ENCODE results near the gene ECI2. TPM values are rescaled to one million over a fixed set of nuclear protein-coding genes. Genes with fewer than 3 reads are reported as not detected.

ECI2 gene
- total and polyA plus RNA-seq, 10 of the 15 experiments (the other 5 are each of a cell fraction or from before 2014, with no cell fraction given) = 38.7 to 129 (median 60.1) TPM

GRCh38 chr6:4169028-4169789 is 33.8 kb upstream of the ECI2 start:
- CTCF ChIA-PET = no interaction called here
- TF ChIP-seq TAF1 (IDR thresholded peaks at IDR 0.05; ENCODE audit: borderline replicate concordance, low read depth, low read length) (no peak), ASH2L (IDR thresholded peaks at IDR 0.05; ENCODE audit: borderline replicate concordance, low read depth) (no peak)
- no peaks in the 10 kb centered on the region for H3K27me3 ChIP-seq (replicated peaks in 1 of 2; ENCODE audit: control insufficient read depth in 2 of 2, insufficient read depth in 2 of 2, low read length in 1 of 2)
- no peak overlapping the region for H3K9ac ChIP-seq (ENCODE audit: control insufficient read depth, insufficient read depth, low read length)
- no peaks in the 10 kb centered on the region for H3K79me2 ChIP-seq (ENCODE audit: control insufficient read depth, insufficient read depth, low read length)
- no peaks in the 10 kb centered on the region for H3K9me3 ChIP-seq (replicated peaks; ENCODE audit: control insufficient read depth, insufficient read depth, low read length)
- RAD21 ChIA-PET (ENCODE audit: unreplicated experiment) = no interaction called here
- SMC1A ChIA-PET (ENCODE audit: uncharacterized antibody, unreplicated experiment) = no interaction called here
- H3K4me2 ChIP-seq (ENCODE audit: control insufficient read depth, insufficient read depth) = no peak overlapping the region
- no peak overlapping the region for H3K27ac ChIP-seq (ENCODE audit: control insufficient read depth, insufficient read depth)
- no peak for DNase-seq (ENCODE audit: low read depth, low spot score)
- no peak overlapping the region for H3K4me3 ChIP-seq
- no TSS peak for BruUV-seq (replicated peaks)
- H2AFZ ChIP-seq (ENCODE audit: control insufficient read depth, low read depth, low read length) = no peak overlapping the region
- POLR2A ChIA-PET = no interaction called here
- H3K36me3 ChIP-seq (ENCODE audit: control insufficient read depth in 2 of 2, insufficient read depth in 2 of 2, low read length in 1 of 2) = no peaks in the 10 kb centered on the region
- intact Hi-C loops (cut with micrococcal nuclease; ENCODE audit: unreplicated experiment) = no loop called here
- no peak for FAIRE-seq
- H3K4me1 ChIP-seq (ENCODE audit: control insufficient read depth, insufficient read depth, low read length) = no peaks in the 10 kb centered on the region
- 23% methylated on average over 8 of the region's 8 CpGs for WGBS (ENCODE audit: insufficient coverage, insufficient replicate concordance, low lambda C conversion rate, missing lambda C conversion rate)
- in situ Hi-C loops (cut with MboI) = no loop called here
- ATAC-seq = no peak
- H4K20me1 ChIP-seq (ENCODE audit: control insufficient read depth, insufficient read depth) = no peaks in the 10 kb centered on the region

DNA sequence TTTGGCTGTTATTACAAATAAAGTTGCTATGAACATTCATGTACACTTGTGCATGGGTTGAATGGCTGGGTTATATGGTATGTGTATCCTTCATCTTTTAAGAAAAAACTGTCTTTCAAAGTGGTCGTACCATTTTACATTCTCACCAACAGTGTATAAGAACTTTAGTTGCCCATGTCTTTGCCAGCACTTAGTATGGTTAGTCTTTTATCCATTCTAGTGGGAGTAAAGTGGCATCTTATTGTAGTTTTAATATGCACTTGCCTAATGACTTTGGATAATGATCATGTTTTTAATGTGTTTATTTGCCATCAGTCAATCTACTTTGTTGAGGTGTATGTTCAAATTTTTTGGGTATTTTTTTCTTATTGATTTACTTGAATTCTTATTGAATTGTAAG is 32.5 kb upstream of the ECI2 start:
- Histone ChIP-seq H3K9me3 (replicated peaks; ENCODE audit: control insufficient read depth, insufficient read depth, low read length) (no peaks in the 10 kb centered on the region), H3K27me3 (replicated peaks in 1 of 2; ENCODE audit: control insufficient read depth in 2 of 2, insufficient read depth in 2 of 2, low read length in 1 of 2) (no peaks in the 10 kb centered on the region; a peak in 1 of 4 replicates), H3K9ac (ENCODE audit: control insufficient read depth, insufficient read depth, low read length) (no peak overlapping the region), H3K79me2 (ENCODE audit: control insufficient read depth, insufficient read depth, low read length) (no peaks in the 10 kb centered on the region), H2AFZ (ENCODE audit: control insufficient read depth, low read depth, low read length) (no peak overlapping the region), H4K20me1 (ENCODE audit: control insufficient read depth, insufficient read depth) (no peaks in the 10 kb centered on the region), H3K4me3 (no peak overlapping the region), H3K36me3 (ENCODE audit: control insufficient read depth in 2 of 2, insufficient read depth in 2 of 2, low read length in 1 of 2) (no peaks in the 10 kb centered on the region), H3K4me2 (ENCODE audit: control insufficient read depth, insufficient read depth) (no peak overlapping the region), H3K27ac (ENCODE audit: control insufficient read depth, insufficient read depth) (no peak overlapping the region), H3K4me1 (ENCODE audit: control insufficient read depth, insufficient read depth, low read length) (no peaks in the 10 kb centered on the region)
- ATAC-seq (no peak), FAIRE-seq (no peak), DNase-seq (ENCODE audit: low read depth, low spot score) (no peak)
- POLR2A ChIA-PET = no interaction called here
- no TSS peak for BruUV-seq (replicated peaks)
- SMC1A ChIA-PET (ENCODE audit: uncharacterized antibody, unreplicated experiment) = no interaction called here
- 13% methylated on average over 1 of the region's 1 CpG for WGBS (ENCODE audit: insufficient coverage, insufficient replicate concordance, low lambda C conversion rate, missing lambda C conversion rate)
- in situ Hi-C loops (cut with MboI) (no loop called here), intact Hi-C loops (cut with micrococcal nuclease; ENCODE audit: unreplicated experiment) (no loop called here)
- CTCF ChIA-PET = no interaction called here
- RAD21 ChIA-PET (ENCODE audit: unreplicated experiment) = no interaction called here
- TF ChIP-seq POLR2AphosphoS2 (IDR thresholded peaks at IDR 0.05; ENCODE audit: low read depth, low read length) (no peak), ASH2L (IDR thresholded peaks at IDR 0.05; ENCODE audit: borderline replicate concordance, low read depth) (no peak), CHD2 (IDR thresholded peaks at IDR 0.05; ENCODE audit: borderline replicate concordance, low read depth, low read length) (no peak), HDAC2 (IDR thresholded peaks at IDR 0.05) (no peak), TARDBP (IDR thresholded peaks at IDR 0.05; ENCODE audit: borderline replicate concordance) (no peak), CHD4 (IDR thresholded peaks at IDR 0.05) (no peak), E4F1 (IDR thresholded peaks at IDR 0.05; ENCODE audit: borderline replicate concordance, partially characterized antibody) (no peak), SIN3A (IDR thresholded peaks at IDR 0.05; ENCODE audit: low read depth, low read length) (no peak)
- TF ChIP-seq, protein P1, sequence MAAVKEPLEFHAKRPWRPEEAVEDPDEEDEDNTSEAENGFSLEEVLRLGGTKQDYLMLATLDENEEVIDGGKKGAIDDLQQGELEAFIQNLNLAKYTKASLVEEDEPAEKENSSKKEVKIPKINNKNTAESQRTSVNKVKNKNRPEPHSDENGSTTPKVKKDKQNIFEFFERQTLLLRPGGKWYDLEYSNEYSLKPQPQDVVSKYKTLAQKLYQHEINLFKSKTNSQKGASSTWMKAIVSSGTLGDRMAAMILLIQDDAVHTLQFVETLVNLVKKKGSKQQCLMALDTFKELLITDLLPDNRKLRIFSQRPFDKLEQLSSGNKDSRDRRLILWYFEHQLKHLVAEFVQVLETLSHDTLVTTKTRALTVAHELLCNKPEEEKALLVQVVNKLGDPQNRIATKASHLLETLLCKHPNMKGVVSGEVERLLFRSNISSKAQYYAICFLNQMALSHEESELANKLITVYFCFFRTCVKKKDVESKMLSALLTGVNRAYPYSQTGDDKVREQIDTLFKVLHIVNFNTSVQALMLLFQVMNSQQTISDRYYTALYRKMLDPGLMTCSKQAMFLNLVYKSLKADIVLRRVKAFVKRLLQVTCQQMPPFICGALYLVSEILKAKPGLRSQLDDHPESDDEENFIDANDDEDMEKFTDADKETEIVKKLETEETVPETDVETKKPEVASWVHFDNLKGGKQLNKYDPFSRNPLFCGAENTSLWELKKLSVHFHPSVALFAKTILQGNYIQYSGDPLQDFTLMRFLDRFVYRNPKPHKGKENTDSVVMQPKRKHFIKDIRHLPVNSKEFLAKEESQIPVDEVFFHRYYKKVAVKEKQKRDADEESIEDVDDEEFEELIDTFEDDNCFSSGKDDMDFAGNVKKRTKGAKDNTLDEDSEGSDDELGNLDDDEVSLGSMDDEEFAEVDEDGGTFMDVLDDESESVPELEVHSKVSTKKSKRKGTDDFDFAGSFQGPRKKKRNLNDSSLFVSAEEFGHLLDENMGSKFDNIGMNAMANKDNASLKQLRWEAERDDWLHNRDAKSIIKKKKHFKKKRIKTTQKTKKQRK (IDR thresholded peaks at IDR 0.05; ENCODE audit: low read depth, low read length) = no peak
